Astrocyte (in vitro differentiated cells and primary cell): Measurements from ENCODE around the gene PER1. TPM values are rescaled to one million over a fixed set of nuclear protein-coding genes. Genes with fewer than 3 reads are reported as not detected.

Experiments used
- DNase-seq: peaks from one replicate; pipeline ENCODE4 v3.0.0-alpha.2; 2010; ENCODE audit warnings: low read depth
- FAIRE-seq: peaks from 2 replicates; lab custom pipeline; 2011; peaks lifted over from hg19 to GRCh38; lab: Jason Lieb, UNC
- H2AFZ ChIP-seq: 2 replicates; pipeline ENCODE4 v1.6.0; 2012; ENCODE audit warnings: low read depth, low read length, inconsistent platforms
- H3K27ac ChIP-seq: 2 replicates; pipeline ENCODE4 v1.5.1; 2011; ENCODE audit warnings: low read depth, low read length, inconsistent platforms
- H3K27me3 ChIP-seq: 2 replicates; pipeline ENCODE4 v1.6.0; 2011; ENCODE audit warnings: low read length, inconsistent platforms; ENCODE audit not compliant: insufficient read depth
- H3K36me3 ChIP-seq: 2 replicates; pipeline ENCODE4 v1.5.1; 2011; ENCODE audit warnings: low read length, inconsistent platforms; ENCODE audit not compliant: insufficient read depth
- H3K4me1 ChIP-seq: 2 replicates; pipeline ENCODE4 v1.5.1; 2011; ENCODE audit warnings: low read length, inconsistent platforms; ENCODE audit not compliant: insufficient read depth
- H3K4me2 ChIP-seq: 2 replicates; pipeline ENCODE4 v1.6.0; 2012; ENCODE audit warnings: low read length, inconsistent platforms
- H3K4me3 ChIP-seq: 2 replicates; pipeline ENCODE4 v1.5.1; 2011; ENCODE audit warnings: low read depth, mild to moderate bottlenecking, low read length, inconsistent platforms; ENCODE audit not compliant: insufficient read depth
- H3K79me2 ChIP-seq: 2 replicates; pipeline ENCODE4 v1.6.0; 2012; ENCODE audit warnings: mild to moderate bottlenecking, low read length, inconsistent platforms; ENCODE audit not compliant: insufficient read depth
- H3K9ac ChIP-seq: 2 replicates; pipeline ENCODE4 v1.6.0; 2012; ENCODE audit warnings: mild to moderate bottlenecking, low read length, inconsistent platforms
- H3K9me3 ChIP-seq: 2 replicates; pipeline ENCODE4 v1.5.1; 2012; ENCODE audit warnings: low read depth, mild to moderate bottlenecking, low read length, inconsistent platforms; ENCODE audit not compliant: insufficient read depth
- H4K20me1 ChIP-seq: 2 replicates; pipeline ENCODE4 v1.6.0; 2012; ENCODE audit warnings: low read length, inconsistent platforms; ENCODE audit not compliant: insufficient read depth
- H3K27ac Mint-ChIP-seq: one replicate; pipeline ENCODE4 v1.8.0; 2021; ENCODE audit warnings: mild to moderate bottlenecking, mixed read lengths; ENCODE audit not compliant: unreplicated experiment
- H3K27me3 Mint-ChIP-seq: one replicate; pipeline ENCODE4 v1.8.0; 2021; ENCODE audit warnings: low read depth, mixed read lengths; ENCODE audit not compliant: unreplicated experiment
- H3K36me3 Mint-ChIP-seq: one replicate; pipeline ENCODE4 v1.8.0; 2021; ENCODE audit warnings: low read depth, mixed read lengths; ENCODE audit not compliant: unreplicated experiment
- H3K4me1 Mint-ChIP-seq: one replicate; pipeline ENCODE4 v1.8.0; 2021; ENCODE audit warnings: low read depth, mixed read lengths; ENCODE audit not compliant: unreplicated experiment
- H3K4me3 Mint-ChIP-seq: one replicate; pipeline ENCODE4 v1.8.0; 2021; ENCODE audit warnings: mild to moderate bottlenecking, moderate library complexity, mixed read lengths; ENCODE audit not compliant: unreplicated experiment
- H3K9me3 Mint-ChIP-seq: one replicate; pipeline ENCODE4 v1.8.0; 2021; ENCODE audit warnings: mild to moderate bottlenecking, mixed read lengths; ENCODE audit not compliant: unreplicated experiment
- CTCF ChIP-seq: IDR thresholded peaks from 2 replicates; pipeline ENCODE4 v1.5.1; 2011; ENCODE audit warnings: low read depth, mild to moderate bottlenecking, inconsistent platforms, low read length, moderate library complexity; ENCODE audit not compliant: insufficient read depth
- EZH2 ChIP-seq: IDR thresholded peaks from 2 replicates; pipeline ENCODE4 v1.6.1; 2012; ENCODE audit warnings: mild to moderate bottlenecking, low read length, inconsistent platforms; ENCODE audit not compliant: insufficient read depth
- total RNA-seq: library from RNA; stranded (reverse); gene quantifications from 2 replicates; pipeline ENCODE4 v1.2.1, GENCODE V29; 2021

Gene PER1
- total RNA-seq, 1 donor from 2014 or later, result 17.0 TPM

- H3K27me3 Mint-ChIP-seq, result peaks cover 35% of the 10 kb centered on the region
- Histone ChIP-seq H3K4me2 (peak overlapping the region; percentile 97), H3K9me3 (no peaks in the 10 kb centered on the region), H3K27me3 (peaks cover 20% of the 10 kb centered on the region), H2AFZ (peak overlapping the region; percentile 85), H3K4me1 (peaks cover 59% of the 10 kb centered on the region), H4K20me1 (peaks cover 15% of the 10 kb centered on the region), H3K27ac (no peak overlapping the region), H3K79me2 (no peaks in the 10 kb centered on the region), H3K36me3 (no peaks in the 10 kb centered on the region), H3K4me3 (peak overlapping the region; percentile 60), H3K9ac (peak overlapping the region; percentile 49)
- peaks cover 16% of the 10 kb centered on the region for H3K4me1 Mint-ChIP-seq
- FAIRE-seq (no peak), DNase-seq (peak; percentile 31)
- TF ChIP-seq EZH2 (no peak), CTCF (no peak)
- no peak overlapping the region for H3K27ac Mint-ChIP-seq
- no peaks in the 10 kb centered on the region for H3K36me3 Mint-ChIP-seq
- H3K4me3 Mint-ChIP-seq, result peak overlapping the region; percentile 83
- H3K9me3 Mint-ChIP-seq, result no peaks in the 10 kb centered on the region
These were observed 29.7 kb downstream of the PER1 start for GRCh38 chr17:8122422-8122923.

GRCh38 chr17:8121681-8122421, 30.4 kb downstream of the PER1 start:
- DNase-seq, result peak; percentile 45
- no peak overlapping the region for H3K27ac ChIP-seq
- Mint-ChIP-seq H3K27me3 (peaks cover 32% of the 10 kb centered on the region), H3K36me3 (no peaks in the 10 kb centered on the region), H3K4me1 (peaks cover 16% of the 10 kb centered on the region), H3K9me3 (no peaks in the 10 kb centered on the region), H3K27ac (no peak overlapping the region), H3K4me3 (peak overlapping the region; percentile 83)
- TF ChIP-seq EZH2 (no peak), CTCF (peak; percentile 10)
- no peak for FAIRE-seq
- H3K27me3 ChIP-seq, result peaks cover 22% of the 10 kb centered on the region
- peaks cover 57% of the 10 kb centered on the region for H3K4me1 ChIP-seq
- H2AFZ ChIP-seq, result peak overlapping the region; percentile 85
- peak overlapping the region; percentile 97 for H3K4me2 ChIP-seq
- peaks cover 11% of the 10 kb centered on the region for H4K20me1 ChIP-seq
- H3K4me3 ChIP-seq, result peak overlapping the region; percentile 60
- H3K9ac ChIP-seq, result peak overlapping the region; percentile 49
- no peaks in the 10 kb centered on the region for H3K9me3 ChIP-seq
- no peaks in the 10 kb centered on the region for H3K36me3 ChIP-seq
- H3K79me2 ChIP-seq, result no peaks in the 10 kb centered on the region

GRCh38 chr17:8121407-8121680, 30.9 kb downstream of the PER1 start:
- peaks cover 36% of the 10 kb centered on the region for H3K27me3 Mint-ChIP-seq
- TF ChIP-seq CTCF (no peak), EZH2 (no peak)
- H3K9me3 Mint-ChIP-seq, result no peaks in the 10 kb centered on the region
- H4K20me1 ChIP-seq, result peaks cover 11% of the 10 kb centered on the region
- no peak overlapping the region for H2AFZ ChIP-seq
- H3K27me3 ChIP-seq, result peaks cover 27% of the 10 kb centered on the region
- peak overlapping the region; percentile 66 for H3K4me3 ChIP-seq
- H3K36me3 ChIP-seq, result no peaks in the 10 kb centered on the region
- no peaks in the 10 kb centered on the region for H3K79me2 ChIP-seq
- peak overlapping the region; percentile 95 for H3K4me3 Mint-ChIP-seq
- no peak overlapping the region for H3K27ac Mint-ChIP-seq
- no peaks in the 10 kb centered on the region for H3K9me3 ChIP-seq
- no peak overlapping the region for H3K9ac ChIP-seq
- FAIRE-seq (no peak), DNase-seq (no peak)
- no peaks in the 10 kb centered on the region for H3K36me3 Mint-ChIP-seq
- no peak overlapping the region for H3K27ac ChIP-seq
- H3K4me2 ChIP-seq, result peak overlapping the region; percentile 97
- H3K4me1 Mint-ChIP-seq, result peaks cover 16% of the 10 kb centered on the region
- peaks cover 53% of the 10 kb centered on the region for H3K4me1 ChIP-seq
